Tibial nerve (tissue), 4 donors: ENCODE data around the gene MSI2. TPM values are rescaled to one million over a fixed set of nuclear protein-coding genes. Genes with fewer than 3 reads are reported as not detected.

Experiments
- DNase-seq, 2 donors: peaks; one replicate each; pipeline ENCODE4 v3.0.0-alpha.2; 2019; ENCODE audit warnings: low spot score in 2 of 2
- H3K27ac ChIP-seq, 4 donors: fragments of 200-600 bp; sonication (generic) in 3 of 4; one replicate each; pipeline ENCODE4 v1.5.1; 2017 to 2019; ENCODE audit warnings: mild to moderate bottlenecking in 1 of 4
- H3K27me3 ChIP-seq, 2 donors: fragments of 200-600 bp; sonication (generic) in 1 of 2; one replicate each; pipeline versions ENCODE4 v1.5.1 to v1.6.0; 2017 to 2019
- H3K36me3 ChIP-seq, 3 donors: fragments of 200-600 bp; sonication (generic); one replicate each; pipeline ENCODE4 v1.5.1; 2018 to 2019
- H3K4me1 ChIP-seq, 4 donors: fragments of 200-600 bp; sonication (generic) in 3 of 4; one replicate each; pipeline ENCODE4 v1.5.1; 2017 to 2019
- H3K4me3 ChIP-seq, 4 donors: fragments of 200-600 bp; sonication (generic) in 3 of 4; one replicate each; pipeline ENCODE4 v1.5.1; 2017 to 2019; ENCODE audit warnings: mild to moderate bottlenecking in 1 of 4, moderate library complexity in 1 of 4
- H3K9me3 ChIP-seq, 4 donors: fragments of 200-600 bp; sonication (generic) in 3 of 4; one replicate each; pipeline ENCODE4 v1.5.1; 2017 to 2019
- CTCF ChIP-seq, 5 experiments: fragments of 200-600 bp in 3 of 5; fragments of 450-650 bp in 2 of 5; sonication (generic) in 3 of 5; IDR thresholded peaks; one replicate each; pipeline ENCODE4 v1.5.1; 2016 to 2019; ENCODE audit warnings: antibody characterized with exemption in 5 of 5, mild to moderate bottlenecking in 3 of 5, moderate library complexity in 2 of 5
- EP300 ChIP-seq, 2 donors: sonication (generic); formaldehyde crosslinking; IDR thresholded peaks; one replicate each; pipeline ENCODE4 v1.6.1; 2017; ENCODE audit warnings: antibody characterized with exemption in 2 of 2, mild to moderate bottlenecking in 1 of 2
- POLR2A ChIP-seq, 2 donors: fragments of 450-650 bp; IDR thresholded peaks; one replicate each; pipeline ENCODE4 v1.6.1; 2017; ENCODE audit warnings: antibody characterized with exemption in 2 of 2, mild to moderate bottlenecking in 2 of 2, moderate library complexity in 2 of 2
- WGBS, 2 donors: methylation state at CpG; one replicate each; pipeline ENCODE4 v1.1.5; 2018; 5-methylcytosine and 5-hydroxymethylcytosine counted together
- total RNA-seq, 4 donors: library from RNA; depleted of rRNA; stranded (reverse); fragments of >200 nt; gene quantifications; one replicate each; pipeline ENCODE4 v1.1.0, GENCODE V29; 2016

MSI2 gene
- total RNA-seq, 4 donors from 2014 or later: 11.5 to 18.3 (median 14.2) TPM

GRCh38 chr17:57513569-57513968, 257.2 kb downstream of the MSI2 start:
- WGBS, 2 donors: 67 to 68% methylated on average over 4 of the region's 4 CpGs
- Histone ChIP-seq H3K36me3 (no peaks in the 10 kb centered on the region), H3K27ac (no peak overlapping the region), H3K27me3 (no peaks in the 10 kb centered on the region), H3K4me3 (no peak overlapping the region), H3K9me3 (no peaks in the 10 kb centered on the region), H3K4me1 (peaks cover 0 to 3% (median 0%) of the 10 kb centered on the region in 4 donors)
- TF ChIP-seq POLR2A (IDR thresholded peaks at IDR 0.05): no peak
- no peak for TF ChIP-seq EP300 (IDR thresholded peaks at IDR 0.05)
- no peak for TF ChIP-seq CTCF (IDR thresholded peaks at IDR 0.05)
- no peak for DNase-seq

DNA sequence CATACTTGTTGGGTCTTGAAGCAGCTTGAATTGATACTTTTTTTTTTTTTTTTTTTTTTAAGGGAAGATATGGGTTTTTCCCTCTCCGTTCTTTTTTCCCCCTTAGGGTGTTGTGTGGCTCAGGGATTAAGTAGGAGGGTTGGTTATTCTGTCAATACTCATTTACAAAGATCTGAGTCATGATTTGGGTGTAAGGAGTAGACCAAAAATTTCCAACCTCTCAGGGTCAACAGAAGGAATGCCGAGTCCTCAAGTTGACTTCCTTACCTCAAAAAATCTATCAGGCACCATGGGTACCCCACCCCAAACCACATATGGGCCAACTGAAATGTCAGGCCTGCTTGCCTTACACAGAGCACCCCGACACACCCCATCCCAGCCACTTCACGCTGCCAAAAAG, 258.3 kb downstream of the MSI2 start:
- H3K36me3 ChIP-seq: no peaks in the 10 kb centered on the region
- no peak overlapping the region for H3K4me3 ChIP-seq
- DNase-seq: no peak
- 84 to 91% methylated on average over 4 of the region's 4 CpGs for WGBS, 2 donors
- no peaks in the 10 kb centered on the region for H3K4me1 ChIP-seq
- H3K9me3 ChIP-seq: no peaks in the 10 kb centered on the region
- TF ChIP-seq EP300 (IDR thresholded peaks at IDR 0.05) (no peak), CTCF (IDR thresholded peaks at IDR 0.05) (no peak), POLR2A (IDR thresholded peaks at IDR 0.05) (no peak)
- no peak overlapping the region for H3K27ac ChIP-seq
- H3K27me3 ChIP-seq: no peaks in the 10 kb centered on the region

- no peaks in the 10 kb centered on the region for H3K27me3 ChIP-seq
- H3K9me3 ChIP-seq: no peaks in the 10 kb centered on the region
- no peak for DNase-seq
- H3K36me3 ChIP-seq: no peaks in the 10 kb centered on the region
- H3K4me1 ChIP-seq: no peaks in the 10 kb centered on the region
- no peak for TF ChIP-seq CTCF (IDR thresholded peaks at IDR 0.05)
- TF ChIP-seq EP300 (IDR thresholded peaks at IDR 0.05): no peak
- WGBS, 2 donors: 96 to 97% methylated on average over 1 of the region's 1 CpG
- no peak overlapping the region for H3K27ac ChIP-seq
- H3K4me3 ChIP-seq: no peak overlapping the region
Measured at GRCh38 chr17:57515662-57516211, 259.4 kb downstream of the MSI2 start.

GRCh38 chr17:57516290-57517230, 260.2 kb downstream of the MSI2 start:
- DNase-seq: no peak
- Histone ChIP-seq H3K27ac (no peak overlapping the region), H3K4me1 (no peaks in the 10 kb centered on the region), H3K36me3 (no peaks in the 10 kb centered on the region), H3K9me3 (no peaks in the 10 kb centered on the region), H3K27me3 (no peaks in the 10 kb centered on the region), H3K4me3 (no peak overlapping the region)
- no peak for TF ChIP-seq CTCF (IDR thresholded peaks at IDR 0.05)
- TF ChIP-seq POLR2A (IDR thresholded peaks at IDR 0.05): no peak
- no peak for TF ChIP-seq EP300 (IDR thresholded peaks at IDR 0.05)
- WGBS, 2 donors: 85 to 89% methylated on average over 10 of the region's 10 CpGs

DNA sequence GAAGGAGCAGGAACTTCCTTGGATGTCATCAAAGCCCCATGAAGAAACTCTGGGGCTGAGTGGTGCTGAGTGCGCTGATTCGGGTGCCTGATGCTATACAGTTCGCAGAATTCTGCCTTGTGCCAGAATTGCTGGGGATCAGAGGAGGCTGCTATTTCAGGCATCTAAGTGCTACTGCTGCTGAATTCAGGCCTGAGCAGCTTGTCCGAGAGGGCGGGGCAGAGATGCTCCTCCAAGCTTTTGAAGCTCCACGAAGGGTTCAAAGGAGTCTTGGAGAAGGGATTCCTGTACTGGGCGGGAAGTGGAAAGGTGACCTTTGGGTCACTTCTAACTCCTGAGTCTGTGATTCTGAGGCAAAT, 260.9 kb downstream of the MSI2 start:
- no peaks in the 10 kb centered on the region for H3K27me3 ChIP-seq
- no peak for DNase-seq
- 81 to 84% methylated on average over 7 of the region's 7 CpGs for WGBS, 2 donors

More for the DNA sequence above, 260.9 kb downstream of the MSI2 start:
- H3K4me3 ChIP-seq: no peak overlapping the region
- no peak overlapping the region for H3K27ac ChIP-seq
- H3K36me3 ChIP-seq: no peaks in the 10 kb centered on the region
- TF ChIP-seq CTCF (IDR thresholded peaks at IDR 0.05) (no peak), EP300 (IDR thresholded peaks at IDR 0.05) (no peak), POLR2A (IDR thresholded peaks at IDR 0.05) (no peak)
- no peaks in the 10 kb centered on the region for H3K9me3 ChIP-seq
- H3K4me1 ChIP-seq: no peaks in the 10 kb centered on the region
